GM21515 (cell line): ENCODE results near the gene FOLR3.
"Not testable (repeated sequence)": the region's sequence is repeated elsewhere in the genome, so short reads cannot be mapped to it uniquely, and the experiment has no call there.

Experiments used
- ATAC-seq: cut with Tn5 transposase; IDR thresholded peaks from one replicate; pipeline ENCODE4 v1.9.1; 2021; ENCODE audit not compliant: unreplicated experiment

FOLR3 gene

GRCh38 chr11:72123117-72123653, 12.3 kb upstream of the FOLR3 start:
- no peak for ATAC-seq

GRCh38 chr11:72124046-72124445, 11.5 kb upstream of the FOLR3 start:
- no peak for ATAC-seq

- no peak for ATAC-seq
Measured at GRCh38 chr11:72125956-72126355, 9.6 kb upstream of the FOLR3 start.

GRCh38 chr11:72127923-72128322, 7.6 kb upstream of the FOLR3 start:
- no peak for ATAC-seq

- no peak for ATAC-seq
Measured at GRCh38 chr11:72129381-72129780, 6.1 kb upstream of the FOLR3 start.

- ATAC-seq, result no peak
Measured at GRCh38 chr11:72132646-72133045, 2.9 kb upstream of the FOLR3 start.

GRCh38 chr11:72135891-72136683, 562 bp downstream of the FOLR3 start:
- no peak for ATAC-seq

- ATAC-seq, result no peak
Measured at GRCh38 chr11:72136684-72137262, 1.2 kb downstream of the FOLR3 start.

- no peak for ATAC-seq
Measured at GRCh38 chr11:72138821-72139390, 3.4 kb downstream of the FOLR3 start.

- ATAC-seq, result no peak
Measured at GRCh38 chr11:72139500-72139899, 4.0 kb downstream of the FOLR3 start.

GRCh38 chr11:72140661-72141060, 5.1 kb downstream of the FOLR3 start:
- no peak for ATAC-seq

GRCh38 chr11:72141066-72141465, 5.5 kb downstream of the FOLR3 start:
- ATAC-seq, result no peak

- ATAC-seq, result not testable (repeated sequence)
Measured at GRCh38 chr11:72142086-72142485, 6.6 kb downstream of the FOLR3 start.

- ATAC-seq, result not testable (repeated sequence)
Measured at GRCh38 chr11:72142543-72142942, 7.0 kb downstream of the FOLR3 start.

GRCh38 chr11:72144807-72145565, 9.5 kb downstream of the FOLR3 start:
- no peak for ATAC-seq

GRCh38 chr11:72146625-72147024, 11.1 kb downstream of the FOLR3 start:
- ATAC-seq, result no peak

GRCh38 chr11:72150882-72151281, 15.4 kb downstream of the FOLR3 start:
- ATAC-seq, result no peak

GRCh38 chr11:72153874-72154273, 18.3 kb downstream of the FOLR3 start:
- not testable (repeated sequence) for ATAC-seq

- ATAC-seq, result no peak
Measured at GRCh38 chr11:72154816-72155215, 19.3 kb downstream of the FOLR3 start.

- ATAC-seq, result no peak
Measured at GRCh38 chr11:72155751-72156150, 20.2 kb downstream of the FOLR3 start.

GRCh38 chr11:72157131-72157530, 21.6 kb downstream of the FOLR3 start:
- no peak for ATAC-seq
